GM23338 (cell line): ENCODE data around the gene PELO.

Experiments used
- CREB1 ChIP-seq: fragments of 250-450 bp; sonication (Bioruptor Pico); IDR thresholded peaks from 2 replicates; pipeline ENCODE4 v1.5.0; 2020; ENCODE audit warnings: low read depth, mild to moderate bottlenecking, moderate library complexity
- ETS1 ChIP-seq: IDR thresholded peaks from 2 replicates; pipeline ENCODE4 v1.6.1; 2016; ENCODE audit warnings: antibody characterized with exemption
- EZH2 ChIP-seq: fragments of 200-600 bp; sonication (generic); IDR thresholded peaks from one replicate; pipeline ENCODE4 v1.8.0; 2017; ENCODE audit warnings: antibody characterized with exemption, mild to moderate bottlenecking, low read depth; ENCODE audit not compliant: unreplicated experiment
- EZH2phosphoT487 ChIP-seq: fragments of 200-600 bp; sonication (generic); IDR thresholded peaks from one replicate; pipeline ENCODE4 v1.8.1; 2018; ENCODE audit warnings: antibody characterized with exemption; ENCODE audit not compliant: unreplicated experiment
- JUNB ChIP-seq: IDR thresholded peaks from one replicate; pipeline ENCODE4 v1.6.1; 2016; ENCODE audit warnings: antibody characterized with exemption; ENCODE audit not compliant: unreplicated experiment
- NANOG ChIP-seq: IDR thresholded peaks from 2 replicates; pipeline ENCODE4 v1.6.1; 2016; ENCODE audit warnings: antibody characterized with exemption, borderline replicate concordance
- POLR2AphosphoS5 ChIP-seq: IDR thresholded peaks from 2 replicates; pipeline ENCODE4 v1.6.1; 2016; ENCODE audit warnings: antibody characterized with exemption, low read depth
- STAT1 ChIP-seq: IDR thresholded peaks from one replicate; pipeline ENCODE4 v1.6.1; 2016; ENCODE audit warnings: antibody characterized with exemption; ENCODE audit not compliant: unreplicated experiment
- ZNF114 ChIP-seq: fragments of 250-450 bp; sonication (Bioruptor Pico); IDR thresholded peaks from 2 replicates; pipeline ENCODE4 v1.5.0; 2020; ENCODE audit warnings: mild to moderate bottlenecking, moderate library complexity
- ZNF331 ChIP-seq: fragments of 250-450 bp; sonication (Bioruptor Pico); IDR thresholded peaks from 2 replicates; pipeline ENCODE4 v1.5.0; 2020; ENCODE audit warnings: low read depth, mild to moderate bottlenecking, moderate library complexity
- ZNF462 ChIP-seq: fragments of 250-450 bp; sonication (Bioruptor Pico); IDR thresholded peaks from 2 replicates; pipeline ENCODE4 v1.5.0; 2020; ENCODE audit warnings: mild to moderate bottlenecking, moderate library complexity
- TF ChIP-seq, protein P1 (sequence below), 2 experiments: fragments of 200-600 bp in 1 of 2; sonication (generic) in 1 of 2; conservative IDR thresholded peaks; 2 replicates each; pipeline versions ENCODE4 v1.5.1 to v1.6.1; 2016 to 2017; ENCODE audit warnings: antibody characterized with exemption in 2 of 2, low read depth in 2 of 2, mild to moderate bottlenecking in 2 of 2, moderate library complexity in 1 of 2
- TF ChIP-seq, protein P2 (sequence below): IDR thresholded peaks from one replicate; pipeline ENCODE4 v1.6.1; 2018; ENCODE audit warnings: antibody characterized with exemption; ENCODE audit not compliant: unreplicated experiment

DNA sequence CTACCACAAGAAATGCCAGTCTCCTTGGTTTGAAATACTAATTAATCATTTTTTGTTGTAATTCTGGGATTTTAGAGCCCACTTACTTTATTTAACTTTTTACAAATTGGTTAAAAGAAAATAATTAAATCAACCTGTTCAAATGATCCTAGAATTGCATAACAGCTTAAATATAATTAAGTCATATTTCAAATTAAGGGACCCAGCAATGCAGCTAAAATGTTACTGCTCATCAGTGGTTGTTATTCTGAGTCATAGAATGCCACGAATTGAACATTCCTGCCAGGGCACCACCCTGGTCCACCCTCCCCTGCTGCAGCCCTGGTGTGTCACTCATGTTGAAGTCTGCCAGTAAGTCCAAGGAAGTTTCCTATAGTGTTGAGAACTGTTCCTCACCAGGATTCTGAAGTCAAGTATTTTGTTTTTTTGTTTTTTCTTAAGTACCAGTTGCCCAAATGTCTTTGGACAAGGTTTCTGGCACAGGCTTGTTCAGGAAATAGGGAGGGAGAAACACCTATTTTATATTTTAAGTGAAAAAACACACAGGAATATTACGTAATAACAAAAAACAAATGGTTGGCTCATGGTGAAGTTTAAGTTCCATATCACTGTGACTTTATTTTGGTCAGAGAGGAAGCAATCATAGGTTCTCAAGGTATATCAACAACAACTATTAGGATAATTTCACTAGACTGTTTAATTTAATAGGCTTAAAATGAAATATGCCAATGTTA lies 4.3 kb upstream of the PELO start:
- TF ChIP-seq, protein P1, sequence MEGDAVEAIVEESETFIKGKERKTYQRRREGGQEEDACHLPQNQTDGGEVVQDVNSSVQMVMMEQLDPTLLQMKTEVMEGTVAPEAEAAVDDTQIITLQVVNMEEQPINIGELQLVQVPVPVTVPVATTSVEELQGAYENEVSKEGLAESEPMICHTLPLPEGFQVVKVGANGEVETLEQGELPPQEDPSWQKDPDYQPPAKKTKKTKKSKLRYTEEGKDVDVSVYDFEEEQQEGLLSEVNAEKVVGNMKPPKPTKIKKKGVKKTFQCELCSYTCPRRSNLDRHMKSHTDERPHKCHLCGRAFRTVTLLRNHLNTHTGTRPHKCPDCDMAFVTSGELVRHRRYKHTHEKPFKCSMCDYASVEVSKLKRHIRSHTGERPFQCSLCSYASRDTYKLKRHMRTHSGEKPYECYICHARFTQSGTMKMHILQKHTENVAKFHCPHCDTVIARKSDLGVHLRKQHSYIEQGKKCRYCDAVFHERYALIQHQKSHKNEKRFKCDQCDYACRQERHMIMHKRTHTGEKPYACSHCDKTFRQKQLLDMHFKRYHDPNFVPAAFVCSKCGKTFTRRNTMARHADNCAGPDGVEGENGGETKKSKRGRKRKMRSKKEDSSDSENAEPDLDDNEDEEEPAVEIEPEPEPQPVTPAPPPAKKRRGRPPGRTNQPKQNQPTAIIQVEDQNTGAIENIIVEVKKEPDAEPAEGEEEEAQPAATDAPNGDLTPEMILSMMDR (conservative IDR thresholded peaks at IDR 0.05; ENCODE audit: low read depth in 2 of 2), result no peak
- TF ChIP-seq EZH2phosphoT487 (no peak), EZH2 (no peak), JUNB (no peak), POLR2AphosphoS5 (no peak), CREB1 (no peak), ZNF331 (no peak), NANOG (no peak), STAT1 (no peak), ETS1 (no peak), ZNF114 (no peak), ZNF462 (CRISPR knock-in tag) (no peak)
- TF ChIP-seq, protein P2, sequence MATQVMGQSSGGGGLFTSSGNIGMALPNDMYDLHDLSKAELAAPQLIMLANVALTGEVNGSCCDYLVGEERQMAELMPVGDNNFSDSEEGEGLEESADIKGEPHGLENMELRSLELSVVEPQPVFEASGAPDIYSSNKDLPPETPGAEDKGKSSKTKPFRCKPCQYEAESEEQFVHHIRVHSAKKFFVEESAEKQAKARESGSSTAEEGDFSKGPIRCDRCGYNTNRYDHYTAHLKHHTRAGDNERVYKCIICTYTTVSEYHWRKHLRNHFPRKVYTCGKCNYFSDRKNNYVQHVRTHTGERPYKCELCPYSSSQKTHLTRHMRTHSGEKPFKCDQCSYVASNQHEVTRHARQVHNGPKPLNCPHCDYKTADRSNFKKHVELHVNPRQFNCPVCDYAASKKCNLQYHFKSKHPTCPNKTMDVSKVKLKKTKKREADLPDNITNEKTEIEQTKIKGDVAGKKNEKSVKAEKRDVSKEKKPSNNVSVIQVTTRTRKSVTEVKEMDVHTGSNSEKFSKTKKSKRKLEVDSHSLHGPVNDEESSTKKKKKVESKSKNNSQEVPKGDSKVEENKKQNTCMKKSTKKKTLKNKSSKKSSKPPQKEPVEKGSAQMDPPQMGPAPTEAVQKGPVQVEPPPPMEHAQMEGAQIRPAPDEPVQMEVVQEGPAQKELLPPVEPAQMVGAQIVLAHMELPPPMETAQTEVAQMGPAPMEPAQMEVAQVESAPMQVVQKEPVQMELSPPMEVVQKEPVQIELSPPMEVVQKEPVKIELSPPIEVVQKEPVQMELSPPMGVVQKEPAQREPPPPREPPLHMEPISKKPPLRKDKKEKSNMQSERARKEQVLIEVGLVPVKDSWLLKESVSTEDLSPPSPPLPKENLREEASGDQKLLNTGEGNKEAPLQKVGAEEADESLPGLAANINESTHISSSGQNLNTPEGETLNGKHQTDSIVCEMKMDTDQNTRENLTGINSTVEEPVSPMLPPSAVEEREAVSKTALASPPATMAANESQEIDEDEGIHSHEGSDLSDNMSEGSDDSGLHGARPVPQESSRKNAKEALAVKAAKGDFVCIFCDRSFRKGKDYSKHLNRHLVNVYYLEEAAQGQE, result no peak
